OCI-LY1 (cell line): ENCODE results near the gene MICAL1.

Experiments used
- H2AFZ ChIP-seq: fragments of 200-600 bp; sonication (generic), shearing (Covaris generic); 2 replicates; pipeline ENCODE4 v1.6.0; 2014; ENCODE audit warnings: antibody characterized with exemption, mild to moderate bottlenecking, low read length
- H3F3A ChIP-seq: fragments of 200-600 bp; sonication (generic), shearing (Covaris generic); 2 replicates; pipeline ENCODE4 v1.6.0; 2014; ENCODE audit warnings: mild to moderate bottlenecking, antibody characterized with exemption, low read length, moderate library complexity; ENCODE audit not compliant: insufficient read depth
- H3K27ac ChIP-seq: fragments of 200-600 bp; sonication (generic); 2 replicates; pipeline ENCODE4 v1.5.1; 2014; ENCODE audit warnings: low read length, mixed run types, mild to moderate bottlenecking, low read depth; ENCODE audit not compliant: poor library complexity, severe bottlenecking
- H3K27me3 ChIP-seq: fragments of 200-600 bp; sonication (generic); 2 replicates; pipeline ENCODE4 v1.6.0; 2014; ENCODE audit warnings: antibody characterized with exemption, mild to moderate bottlenecking, low read length, moderate library complexity; ENCODE audit not compliant: insufficient read depth
- H3K36me3 ChIP-seq: fragments of 200-600 bp; sonication (generic); 2 replicates; pipeline ENCODE4 v1.6.1; 2014; ENCODE audit warnings: mild to moderate bottlenecking, antibody characterized with exemption, low read length, moderate library complexity, mixed read lengths; ENCODE audit not compliant: insufficient read depth
- H3K4me1 ChIP-seq: fragments of 200-600 bp; sonication (generic); 2 replicates; pipeline ENCODE4 v1.5.1; 2014; ENCODE audit warnings: mild to moderate bottlenecking, low read length, moderate library complexity; ENCODE audit not compliant: insufficient read depth, severe bottlenecking
- H3K4me2 ChIP-seq: fragments of 200-600 bp; sonication (generic), shearing (Covaris generic); 2 replicates; pipeline ENCODE4 v1.6.1; 2014; ENCODE audit warnings: low read length
- H3K4me3 ChIP-seq: fragments of 200-600 bp; sonication (generic); 2 replicates; pipeline ENCODE4 v1.5.1; 2014; ENCODE audit warnings: low read length, low read depth, mild to moderate bottlenecking, mixed read lengths; ENCODE audit not compliant: poor library complexity, severe bottlenecking
- H3K79me2 ChIP-seq: fragments of 200-600 bp; shearing (Covaris generic); 2 replicates; pipeline ENCODE4 v1.6.1; 2016; ENCODE audit warnings: mixed run types, low read length, mixed read lengths; ENCODE audit not compliant: insufficient read depth
- H3K9ac ChIP-seq: fragments of 200-600 bp; sonication (generic), shearing (Covaris generic); 2 replicates; pipeline ENCODE4 v1.6.1; 2014; ENCODE audit warnings: mild to moderate bottlenecking, low read length, mixed read lengths
- H3K9me2 ChIP-seq: fragments of 200-600 bp; sonication (generic), shearing (Covaris generic); 2 replicates; pipeline ENCODE4 v1.6.1; 2014; ENCODE audit warnings: low read depth, mild to moderate bottlenecking, low read length, mixed read lengths
- H3K9me3 ChIP-seq: fragments of 200-600 bp; shearing (Covaris generic); 2 replicates; pipeline ENCODE4 v1.6.1; 2014; ENCODE audit warnings: low read length, mixed read lengths
- H4K20me1 ChIP-seq: fragments of 200-600 bp; sonication (generic), shearing (Covaris generic); 2 replicates; pipeline ENCODE4 v1.6.0; 2016; ENCODE audit warnings: mild to moderate bottlenecking, low read length; ENCODE audit not compliant: insufficient read depth
- EZH2 ChIP-seq: fragments of 200-600 bp; sonication (generic), shearing (Covaris generic); IDR thresholded peaks from 2 replicates; pipeline ENCODE4 v1.8.0; 2017; ENCODE audit warnings: borderline replicate concordance, mixed run types, mild to moderate bottlenecking, antibody characterized with exemption, low read length, moderate library complexity, mixed read lengths
- TF ChIP-seq, protein P1 (sequence below): fragments of 200-600 bp; sonication (generic), shearing (Covaris generic); IDR thresholded peaks from 2 replicates; pipeline ENCODE4 v1.5.1; 2017; ENCODE audit warnings: mild to moderate bottlenecking, antibody characterized with exemption, low read length, moderate library complexity, mixed read lengths

MICAL1 gene

GRCh38 chr6:109445382-109445781, 10.2 kb downstream of the MICAL1 start:
- H3K79me2 ChIP-seq = no peaks in the 10 kb centered on the region
- no peaks in the 10 kb centered on the region for H4K20me1 ChIP-seq
- no peak overlapping the region for H3K9ac ChIP-seq
- no peaks in the 10 kb centered on the region for H3K27me3 ChIP-seq
- TF ChIP-seq, protein P1, sequence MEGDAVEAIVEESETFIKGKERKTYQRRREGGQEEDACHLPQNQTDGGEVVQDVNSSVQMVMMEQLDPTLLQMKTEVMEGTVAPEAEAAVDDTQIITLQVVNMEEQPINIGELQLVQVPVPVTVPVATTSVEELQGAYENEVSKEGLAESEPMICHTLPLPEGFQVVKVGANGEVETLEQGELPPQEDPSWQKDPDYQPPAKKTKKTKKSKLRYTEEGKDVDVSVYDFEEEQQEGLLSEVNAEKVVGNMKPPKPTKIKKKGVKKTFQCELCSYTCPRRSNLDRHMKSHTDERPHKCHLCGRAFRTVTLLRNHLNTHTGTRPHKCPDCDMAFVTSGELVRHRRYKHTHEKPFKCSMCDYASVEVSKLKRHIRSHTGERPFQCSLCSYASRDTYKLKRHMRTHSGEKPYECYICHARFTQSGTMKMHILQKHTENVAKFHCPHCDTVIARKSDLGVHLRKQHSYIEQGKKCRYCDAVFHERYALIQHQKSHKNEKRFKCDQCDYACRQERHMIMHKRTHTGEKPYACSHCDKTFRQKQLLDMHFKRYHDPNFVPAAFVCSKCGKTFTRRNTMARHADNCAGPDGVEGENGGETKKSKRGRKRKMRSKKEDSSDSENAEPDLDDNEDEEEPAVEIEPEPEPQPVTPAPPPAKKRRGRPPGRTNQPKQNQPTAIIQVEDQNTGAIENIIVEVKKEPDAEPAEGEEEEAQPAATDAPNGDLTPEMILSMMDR = no peak
- TF ChIP-seq EZH2 = no peak
- no peaks in the 10 kb centered on the region for H3F3A ChIP-seq
- no peak overlapping the region for H3K4me2 ChIP-seq
- peaks cover 11% of the 10 kb centered on the region for H3K4me1 ChIP-seq
- peaks cover 53% of the 10 kb centered on the region for H3K36me3 ChIP-seq
- no peak overlapping the region for H3K27ac ChIP-seq
- H2AFZ ChIP-seq = no peak overlapping the region
- no peak overlapping the region for H3K4me3 ChIP-seq
- H3K9me3 ChIP-seq = no peaks in the 10 kb centered on the region
- no peaks in the 10 kb centered on the region for H3K9me2 ChIP-seq

DNA sequence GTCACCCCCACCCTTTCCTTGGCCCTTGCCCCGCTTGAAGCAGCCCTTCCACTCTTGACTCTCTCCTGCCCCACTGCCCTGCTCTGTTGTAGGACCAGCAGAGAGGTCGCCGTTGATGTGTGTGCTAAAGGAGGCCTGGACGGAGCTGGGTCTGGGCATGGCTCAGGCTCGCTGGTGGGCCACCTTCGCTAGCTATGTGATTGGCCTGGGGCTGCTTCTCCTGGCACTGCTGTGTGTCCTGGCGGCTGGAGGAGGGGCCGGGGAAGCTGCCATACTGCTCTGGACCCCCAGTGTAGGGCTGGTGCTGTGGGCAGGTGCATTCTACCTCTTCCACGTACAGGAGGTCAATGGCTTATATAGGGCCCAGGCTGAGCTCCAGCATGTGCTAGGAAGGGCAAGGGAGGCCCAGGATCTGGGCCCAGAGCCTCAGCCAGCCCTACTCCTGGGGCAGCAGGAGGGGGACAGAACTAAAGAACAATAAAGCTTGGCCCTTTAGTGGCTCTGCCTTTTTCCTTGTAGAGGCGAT, 12.1 kb downstream of the MICAL1 start:
- Histone ChIP-seq H3K9me2 (no peaks in the 10 kb centered on the region), H3K9me3 (no peaks in the 10 kb centered on the region), H4K20me1 (no peaks in the 10 kb centered on the region), H3K27me3 (no peaks in the 10 kb centered on the region), H3K27ac (no peak overlapping the region), H2AFZ (no peak overlapping the region), H3K36me3 (peaks cover 53% of the 10 kb centered on the region), H3K4me3 (no peak overlapping the region), H3F3A (no peaks in the 10 kb centered on the region), H3K9ac (no peak overlapping the region), H3K79me2 (no peaks in the 10 kb centered on the region), H3K4me2 (no peak overlapping the region), H3K4me1 (peaks cover 17% of the 10 kb centered on the region)
- TF ChIP-seq, protein P1 = no peak
- no peak for TF ChIP-seq EZH2

DNA sequence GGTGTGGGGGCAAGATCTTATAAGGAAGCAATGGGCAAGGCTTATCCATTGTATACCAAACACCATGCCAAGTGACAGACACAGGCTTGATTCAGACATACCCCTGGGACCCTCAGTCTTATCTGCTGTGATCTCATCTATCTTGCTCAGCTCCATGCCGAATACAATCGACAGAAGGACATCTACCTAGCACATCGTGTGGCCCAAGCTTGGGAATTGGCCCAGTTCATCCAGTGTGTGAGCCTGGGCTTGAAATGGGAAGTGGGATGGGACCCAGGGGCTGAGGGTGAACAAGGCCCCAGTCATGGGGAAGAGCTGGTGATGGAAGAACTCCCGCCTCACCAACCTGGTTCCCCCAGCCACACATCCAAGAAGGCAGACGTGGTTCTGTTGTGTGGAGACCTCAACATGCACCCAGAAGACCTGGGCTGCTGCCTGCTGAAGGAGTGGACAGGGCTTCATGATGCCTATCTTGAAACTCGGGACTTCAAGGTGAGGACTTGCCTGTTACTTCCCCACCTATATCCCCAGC, 13.1 kb downstream of the MICAL1 start:
- Histone ChIP-seq H3K4me3 (no peak overlapping the region), H4K20me1 (no peaks in the 10 kb centered on the region), H2AFZ (no peak overlapping the region), H3K9me3 (no peaks in the 10 kb centered on the region), H3F3A (no peaks in the 10 kb centered on the region), H3K79me2 (no peaks in the 10 kb centered on the region), H3K27ac (no peak overlapping the region), H3K9ac (no peak overlapping the region), H3K27me3 (no peaks in the 10 kb centered on the region), H3K4me2 (peak overlapping the region; percentile 70; the same call in 1 of the 2 replicates), H3K4me1 (peaks cover 17% of the 10 kb centered on the region), H3K9me2 (no peaks in the 10 kb centered on the region), H3K36me3 (peaks cover 53% of the 10 kb centered on the region)
- TF ChIP-seq EZH2 = no peak
- TF ChIP-seq, protein P1 = no peak
